GM13976 (cell line): Measurements from ENCODE around the gene TMEM106A.

ENCODE experiments used
- DNase-seq: peaks from one replicate; pipeline ENCODE4 v3.0.0; 2012; ENCODE audit warnings: low spot score
- in situ Hi-C: fragments of 300-500 bp; cut with MboI; formaldehyde crosslinking; loops from one replicate; pipeline ENCODE4 v1.12.0; 2022; ENCODE audit warnings: low sequenced_read_pairs, mixed read lengths, inconsistent platforms; ENCODE audit not compliant: unreplicated experiment
- TF ChIP-seq, protein P1 (sequence below): IDR thresholded peaks from 2 replicates; pipeline ENCODE4 v1.5.1; 2012; ENCODE audit warnings: borderline replicate concordance, mild to moderate bottlenecking; ENCODE audit not compliant: insufficient read depth; ENCODE audit errors: extremely low read depth, missing control alignments, control extremely low read depth

Gene TMEM106A

DNA sequence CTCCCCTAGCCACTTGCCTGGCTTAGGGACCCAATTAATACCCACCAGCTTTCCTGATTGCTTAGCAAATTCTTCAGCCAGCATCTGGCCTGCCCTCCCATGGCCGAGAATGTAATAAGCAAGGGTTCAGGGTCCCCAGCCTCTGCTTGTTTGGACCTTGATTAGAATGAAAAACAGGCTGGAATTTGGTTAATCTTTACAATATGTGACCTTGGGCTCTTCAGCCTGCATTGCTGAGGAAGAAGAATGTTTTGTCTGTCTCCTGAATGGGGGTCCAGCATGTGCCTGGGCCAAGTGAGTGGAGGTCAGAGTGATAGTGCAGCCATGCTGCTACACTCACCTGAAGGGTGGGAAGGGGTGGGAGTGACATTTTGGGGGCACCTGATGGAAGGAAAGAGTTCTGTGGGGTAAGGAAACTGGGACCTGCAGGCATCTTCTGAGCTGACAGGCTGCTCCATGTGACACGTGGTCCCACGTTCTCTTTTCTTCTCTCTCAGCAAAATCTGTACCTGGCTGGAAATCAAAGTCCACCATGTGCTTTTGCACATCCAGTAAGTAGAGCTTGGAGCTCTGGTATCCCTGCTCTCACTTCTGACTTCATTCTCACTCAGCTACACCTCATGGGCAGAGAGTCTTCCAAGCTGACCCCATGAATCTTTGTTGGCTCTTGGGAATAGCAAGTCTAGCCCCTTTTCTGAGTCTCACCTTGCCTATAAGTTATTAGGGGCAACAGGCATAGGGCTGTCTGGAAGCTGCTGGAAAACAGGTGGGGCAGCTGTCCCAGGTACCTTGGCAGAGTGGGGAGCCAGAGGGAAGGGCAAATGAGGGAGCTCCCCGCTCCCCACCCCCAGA, 5.3 kb downstream of the TMEM106A start:
- DNase-seq = no peak
- in situ Hi-C loops = loop anchor here (25.0 kb wide), 1 partner anchor 95 kb away; no protein-coding TSS in a partner anchor
- TF ChIP-seq, protein P1, sequence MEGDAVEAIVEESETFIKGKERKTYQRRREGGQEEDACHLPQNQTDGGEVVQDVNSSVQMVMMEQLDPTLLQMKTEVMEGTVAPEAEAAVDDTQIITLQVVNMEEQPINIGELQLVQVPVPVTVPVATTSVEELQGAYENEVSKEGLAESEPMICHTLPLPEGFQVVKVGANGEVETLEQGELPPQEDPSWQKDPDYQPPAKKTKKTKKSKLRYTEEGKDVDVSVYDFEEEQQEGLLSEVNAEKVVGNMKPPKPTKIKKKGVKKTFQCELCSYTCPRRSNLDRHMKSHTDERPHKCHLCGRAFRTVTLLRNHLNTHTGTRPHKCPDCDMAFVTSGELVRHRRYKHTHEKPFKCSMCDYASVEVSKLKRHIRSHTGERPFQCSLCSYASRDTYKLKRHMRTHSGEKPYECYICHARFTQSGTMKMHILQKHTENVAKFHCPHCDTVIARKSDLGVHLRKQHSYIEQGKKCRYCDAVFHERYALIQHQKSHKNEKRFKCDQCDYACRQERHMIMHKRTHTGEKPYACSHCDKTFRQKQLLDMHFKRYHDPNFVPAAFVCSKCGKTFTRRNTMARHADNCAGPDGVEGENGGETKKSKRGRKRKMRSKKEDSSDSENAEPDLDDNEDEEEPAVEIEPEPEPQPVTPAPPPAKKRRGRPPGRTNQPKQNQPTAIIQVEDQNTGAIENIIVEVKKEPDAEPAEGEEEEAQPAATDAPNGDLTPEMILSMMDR = no peak

DNA sequence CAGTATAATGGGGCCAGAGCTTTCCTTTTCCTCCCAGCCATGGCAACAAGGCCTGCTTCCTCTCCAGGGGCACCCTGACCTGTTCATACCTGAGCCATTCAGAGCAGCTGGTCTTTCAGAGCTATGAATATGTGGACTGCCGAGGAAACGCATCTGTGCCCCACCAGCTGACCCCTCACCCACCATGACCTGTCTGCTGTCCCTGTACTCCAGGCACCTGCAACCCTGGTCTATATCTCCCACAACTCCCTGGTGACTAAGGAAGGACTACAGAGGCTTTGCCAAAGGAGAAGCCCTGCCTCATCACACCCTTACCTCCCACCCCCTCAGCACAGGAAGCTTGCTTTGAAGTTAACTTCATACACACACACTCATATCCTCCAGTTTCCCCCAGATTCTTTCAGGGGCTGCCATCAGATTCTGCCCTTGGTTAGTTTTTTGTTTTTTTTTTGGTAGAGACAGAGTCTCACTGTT, 6.0 kb downstream of the TMEM106A start:
- no peak for DNase-seq
- in situ Hi-C loops = loop anchor here (25.0 kb wide), 1 partner anchor 95 kb away; no protein-coding TSS in a partner anchor
- TF ChIP-seq, protein P1 = no peak

DNA sequence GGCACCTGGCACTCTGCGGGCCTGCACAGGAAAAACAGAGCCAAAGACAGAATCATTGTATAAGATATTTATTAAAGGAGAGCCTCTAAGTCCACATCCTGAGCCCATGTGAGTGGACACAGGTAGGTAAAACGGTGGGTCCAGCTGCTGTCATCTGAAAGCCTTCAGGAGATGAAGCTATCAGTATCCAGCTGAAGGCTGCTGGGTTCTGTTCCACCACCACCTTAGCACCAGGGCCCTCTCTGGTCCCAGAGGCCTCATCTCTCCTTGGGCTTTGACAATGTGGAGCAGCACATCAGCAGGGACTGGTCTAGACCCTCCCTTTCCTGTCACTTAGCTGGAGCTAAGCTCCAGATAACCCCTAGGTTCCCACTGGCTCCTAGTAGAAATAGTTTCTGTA, 7.3 kb downstream of the TMEM106A start:
- DNase-seq = no peak
- in situ Hi-C loops = loop anchor here (25.0 kb wide), 1 partner anchor 93 kb away; no protein-coding TSS in a partner anchor
- TF ChIP-seq, protein P1 = no peak

DNA sequence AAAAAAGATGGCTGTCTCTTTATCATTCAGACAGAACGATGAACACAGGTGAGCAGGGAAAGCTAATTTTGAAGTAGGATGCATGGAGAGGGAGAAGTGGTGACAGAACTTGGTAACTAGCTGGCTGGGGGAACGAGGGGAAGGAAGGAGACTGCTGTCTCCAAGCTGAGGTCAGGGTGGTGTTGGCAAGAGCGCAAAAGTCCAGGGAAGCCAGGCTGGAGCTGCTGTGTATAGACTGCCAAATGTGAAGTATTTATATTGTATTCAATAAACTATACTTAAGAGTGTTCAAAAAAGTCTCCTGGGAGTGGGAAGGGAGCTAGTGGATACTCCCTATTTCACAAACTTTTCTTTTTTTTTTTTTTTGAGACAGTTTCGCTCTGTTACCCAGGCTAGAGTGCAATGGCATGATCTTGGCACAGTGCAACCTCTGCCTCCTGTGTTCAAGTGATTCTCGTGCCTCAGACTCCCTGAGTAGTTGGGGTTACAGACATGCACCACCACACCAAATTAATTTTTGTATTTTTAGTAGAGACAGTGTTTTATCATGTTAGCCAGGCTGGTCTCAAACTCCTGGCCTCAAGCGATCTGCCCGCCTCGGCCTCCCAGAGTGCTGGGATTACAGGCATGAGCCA, 8.2 kb downstream of the TMEM106A start:
- no peak for DNase-seq
- in situ Hi-C loops = loop anchor here (25.0 kb wide), 1 partner anchor 92 kb away; no protein-coding TSS in a partner anchor
- TF ChIP-seq, protein P1 = no peak

DNA sequence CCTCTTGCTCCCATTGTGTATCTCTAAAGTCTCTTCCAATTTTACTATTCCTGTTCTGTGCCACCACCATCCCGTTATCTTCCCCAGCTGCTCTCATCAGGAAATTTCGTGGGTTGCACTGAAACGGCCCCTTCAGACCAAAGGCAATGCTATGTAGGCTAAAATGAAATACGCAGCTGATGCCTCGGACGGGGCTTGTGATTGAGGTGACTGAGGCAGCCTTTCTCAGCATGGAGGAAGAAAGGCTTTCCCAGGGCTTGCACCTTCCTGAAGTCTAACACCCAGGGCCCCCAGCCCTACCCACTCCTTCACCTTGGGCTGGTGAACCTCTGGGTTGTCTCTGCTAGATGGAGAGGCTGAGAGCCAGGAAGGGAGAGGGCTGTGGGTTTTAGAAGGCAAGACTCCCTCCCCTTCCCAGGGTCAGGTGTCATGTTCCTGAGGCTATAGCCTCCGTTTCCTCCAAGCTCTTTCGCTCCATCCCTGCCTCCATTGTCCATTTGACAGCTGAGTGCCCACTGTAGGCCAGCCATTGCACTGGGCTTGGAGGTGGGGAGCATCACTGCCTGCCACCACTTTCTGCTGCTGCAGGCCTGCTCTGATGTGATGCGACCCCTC, 8.9 kb downstream of the TMEM106A start:
- TF ChIP-seq, protein P1 = no peak
- in situ Hi-C loops = loop anchor here (25.0 kb wide), 1 partner anchor 92 kb away; no protein-coding TSS in a partner anchor
- no peak for DNase-seq

DNA sequence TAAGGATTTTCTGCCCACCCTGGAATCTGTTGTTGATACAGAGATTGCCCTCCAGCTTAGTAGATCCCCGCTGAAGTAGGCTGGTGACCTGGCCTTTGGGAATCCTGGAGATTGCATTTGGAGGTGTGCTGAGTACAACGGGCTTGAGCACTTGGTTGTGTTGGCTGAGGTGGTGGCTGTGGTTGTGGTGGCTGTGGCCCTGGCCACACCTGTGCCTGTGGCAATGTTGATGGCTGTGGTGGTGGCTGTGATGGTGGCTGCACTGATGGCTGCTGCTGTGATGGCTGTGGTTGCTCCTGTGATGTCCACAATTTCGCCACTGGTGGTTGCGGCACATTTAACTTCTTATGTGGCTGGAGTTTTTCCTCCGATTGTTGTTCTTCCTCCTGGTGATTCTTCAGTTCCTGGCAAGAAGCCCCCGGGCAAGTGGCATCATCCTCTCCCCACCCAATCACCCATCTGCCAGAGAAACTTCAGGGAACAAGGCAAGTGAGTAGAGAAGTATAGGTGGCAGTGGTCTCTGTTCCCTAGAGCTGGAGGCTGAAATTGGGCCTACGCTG, 12.6 kb downstream of the TMEM106A start:
- in situ Hi-C loops = loop anchor here (25.0 kb wide), 1 partner anchor 88 kb away; no protein-coding TSS in a partner anchor
- TF ChIP-seq, protein P1 = no peak
- no peak for DNase-seq
